IMR-90 (cell line): ENCODE measurements around the gene PRKCE.

Experiments
- POLR2A ChIP-seq: IDR thresholded peaks from 2 replicates; pipeline ENCODE4 v1.6.1; 2012; ENCODE audit warnings: mild to moderate bottlenecking, low read depth, low read length
- TF ChIP-seq, protein P1 (sequence below): fragments of 150-350 bp; IDR thresholded peaks from 2 replicates; pipeline ENCODE4 v1.6.1; 2017; ENCODE audit warnings: mild to moderate bottlenecking, antibody characterized with exemption, low read length, low read depth
- TF ChIP-seq, protein P2 (sequence below): conservative IDR thresholded peaks from 2 replicates; pipeline ENCODE4 v1.5.1; 2012; ENCODE audit warnings: mild to moderate bottlenecking, low read depth, low read length, improper control_type of control experiment

DNA sequence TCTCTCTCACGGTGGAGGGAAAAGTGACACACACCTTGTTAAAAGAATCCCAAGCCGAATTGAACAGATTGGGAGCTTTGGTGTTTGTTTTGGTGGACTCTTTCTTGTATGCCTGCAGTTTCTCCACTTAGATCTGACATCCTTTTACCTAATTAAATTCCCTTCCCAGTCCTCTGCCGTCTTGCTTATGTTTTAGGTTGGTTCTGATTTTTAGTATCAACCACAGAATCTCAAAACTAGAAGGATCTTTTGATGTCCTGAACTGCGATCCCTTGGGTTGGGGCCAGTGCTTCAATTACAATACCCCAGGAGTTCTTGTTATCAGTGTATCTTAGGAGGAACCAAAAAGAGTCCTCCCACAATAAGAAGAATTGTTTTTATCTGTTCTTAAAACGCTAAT lies 112.3 kb downstream of the PRKCE start:
- no peak for TF ChIP-seq POLR2A
- TF ChIP-seq, protein P1, sequence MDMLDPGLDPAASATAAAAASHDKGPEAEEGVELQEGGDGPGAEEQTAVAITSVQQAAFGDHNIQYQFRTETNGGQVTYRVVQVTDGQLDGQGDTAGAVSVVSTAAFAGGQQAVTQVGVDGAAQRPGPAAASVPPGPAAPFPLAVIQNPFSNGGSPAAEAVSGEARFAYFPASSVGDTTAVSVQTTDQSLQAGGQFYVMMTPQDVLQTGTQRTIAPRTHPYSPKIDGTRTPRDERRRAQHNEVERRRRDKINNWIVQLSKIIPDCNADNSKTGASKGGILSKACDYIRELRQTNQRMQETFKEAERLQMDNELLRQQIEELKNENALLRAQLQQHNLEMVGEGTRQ = no peak
- TF ChIP-seq, protein P2, sequence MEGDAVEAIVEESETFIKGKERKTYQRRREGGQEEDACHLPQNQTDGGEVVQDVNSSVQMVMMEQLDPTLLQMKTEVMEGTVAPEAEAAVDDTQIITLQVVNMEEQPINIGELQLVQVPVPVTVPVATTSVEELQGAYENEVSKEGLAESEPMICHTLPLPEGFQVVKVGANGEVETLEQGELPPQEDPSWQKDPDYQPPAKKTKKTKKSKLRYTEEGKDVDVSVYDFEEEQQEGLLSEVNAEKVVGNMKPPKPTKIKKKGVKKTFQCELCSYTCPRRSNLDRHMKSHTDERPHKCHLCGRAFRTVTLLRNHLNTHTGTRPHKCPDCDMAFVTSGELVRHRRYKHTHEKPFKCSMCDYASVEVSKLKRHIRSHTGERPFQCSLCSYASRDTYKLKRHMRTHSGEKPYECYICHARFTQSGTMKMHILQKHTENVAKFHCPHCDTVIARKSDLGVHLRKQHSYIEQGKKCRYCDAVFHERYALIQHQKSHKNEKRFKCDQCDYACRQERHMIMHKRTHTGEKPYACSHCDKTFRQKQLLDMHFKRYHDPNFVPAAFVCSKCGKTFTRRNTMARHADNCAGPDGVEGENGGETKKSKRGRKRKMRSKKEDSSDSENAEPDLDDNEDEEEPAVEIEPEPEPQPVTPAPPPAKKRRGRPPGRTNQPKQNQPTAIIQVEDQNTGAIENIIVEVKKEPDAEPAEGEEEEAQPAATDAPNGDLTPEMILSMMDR = no peak
